A549 (cell line): ENCODE measurements around the gene FCGR3B.
"Not testable (repeated sequence)": the region's sequence is repeated elsewhere in the genome, so short reads cannot be mapped to it uniquely, and the experiment has no call there.

ENCODE experiments used
- EP300 ChIP-seq, 2 experiments: fragments of >200 bp; sonication (Bioruptor Twin); formaldehyde crosslinking; IDR thresholded peaks; 2 replicates in 1 of 2; 3 replicates in 1 of 2; pipeline ENCODE4 v1.6.1; 2016 to 2017
- MAFK ChIP-seq: fragments of 450-650 bp; IDR thresholded peaks from 2 replicates; pipeline ENCODE4 v1.6.1; 2014; ENCODE audit not compliant: partially characterized antibody
- POLR2A ChIP-seq: IDR thresholded peaks from 2 replicates; pipeline ENCODE4 v1.6.1; 2012; ENCODE audit warnings: mild to moderate bottlenecking, low read length
- SMC3 ChIP-seq: fragments of >200 bp; sonication (Bioruptor Twin); formaldehyde crosslinking; IDR thresholded peaks from 3 replicates; pipeline ENCODE4 v1.6.1; 2018; ENCODE audit warnings: inconsistent platforms
- TP53 ChIP-seq: fragments of 250-450 bp; sonication (Bioruptor Pico); IDR thresholded peaks from 2 replicates; pipeline ENCODE4 v1.5.0; 2021; ENCODE audit warnings: mild to moderate bottlenecking, moderate library complexity
- TF ChIP-seq, protein P1 (sequence below): fragments of >200 bp; sonication (Bioruptor Twin); formaldehyde crosslinking; IDR thresholded peaks from 3 replicates; pipeline ENCODE4 v1.5.1; 2016

GRCh38 chr1:161592586-161592985, 38.4 kb downstream of the FCGR3B start:
- not testable (repeated sequence) for TF ChIP-seq SMC3; TP53 (CRISPR knock-in tag); EP300 (IDR thresholded peaks at IDR 0.05); POLR2A; MAFK
- TF ChIP-seq, protein P1, sequence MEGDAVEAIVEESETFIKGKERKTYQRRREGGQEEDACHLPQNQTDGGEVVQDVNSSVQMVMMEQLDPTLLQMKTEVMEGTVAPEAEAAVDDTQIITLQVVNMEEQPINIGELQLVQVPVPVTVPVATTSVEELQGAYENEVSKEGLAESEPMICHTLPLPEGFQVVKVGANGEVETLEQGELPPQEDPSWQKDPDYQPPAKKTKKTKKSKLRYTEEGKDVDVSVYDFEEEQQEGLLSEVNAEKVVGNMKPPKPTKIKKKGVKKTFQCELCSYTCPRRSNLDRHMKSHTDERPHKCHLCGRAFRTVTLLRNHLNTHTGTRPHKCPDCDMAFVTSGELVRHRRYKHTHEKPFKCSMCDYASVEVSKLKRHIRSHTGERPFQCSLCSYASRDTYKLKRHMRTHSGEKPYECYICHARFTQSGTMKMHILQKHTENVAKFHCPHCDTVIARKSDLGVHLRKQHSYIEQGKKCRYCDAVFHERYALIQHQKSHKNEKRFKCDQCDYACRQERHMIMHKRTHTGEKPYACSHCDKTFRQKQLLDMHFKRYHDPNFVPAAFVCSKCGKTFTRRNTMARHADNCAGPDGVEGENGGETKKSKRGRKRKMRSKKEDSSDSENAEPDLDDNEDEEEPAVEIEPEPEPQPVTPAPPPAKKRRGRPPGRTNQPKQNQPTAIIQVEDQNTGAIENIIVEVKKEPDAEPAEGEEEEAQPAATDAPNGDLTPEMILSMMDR = not testable (repeated sequence)
